PC-9 (cell line): ENCODE results near the gene ANKS6.

Source experiments
- CTCF ChIP-seq: fragments of 200-600 bp; sonication (generic); conservative IDR thresholded peaks from 2 replicates; pipeline ENCODE4 v1.6.1; 2017; ENCODE audit warnings: mixed run types, antibody characterized with exemption, mild to moderate bottlenecking, moderate library complexity
- EZH2 ChIP-seq: fragments of 200-600 bp; sonication (generic); IDR thresholded peaks from 2 replicates; pipeline ENCODE4 v1.8.0; 2017; ENCODE audit warnings: antibody characterized with exemption, low read depth

GRCh38 chr9:98781588-98782383 lies 14.6 kb downstream of the ANKS6 start:
- no peak for TF ChIP-seq CTCF
- no peak for TF ChIP-seq EZH2
